ENCODE measurements around the gene GNAT2.

The GNAT2 gene

DNA sequence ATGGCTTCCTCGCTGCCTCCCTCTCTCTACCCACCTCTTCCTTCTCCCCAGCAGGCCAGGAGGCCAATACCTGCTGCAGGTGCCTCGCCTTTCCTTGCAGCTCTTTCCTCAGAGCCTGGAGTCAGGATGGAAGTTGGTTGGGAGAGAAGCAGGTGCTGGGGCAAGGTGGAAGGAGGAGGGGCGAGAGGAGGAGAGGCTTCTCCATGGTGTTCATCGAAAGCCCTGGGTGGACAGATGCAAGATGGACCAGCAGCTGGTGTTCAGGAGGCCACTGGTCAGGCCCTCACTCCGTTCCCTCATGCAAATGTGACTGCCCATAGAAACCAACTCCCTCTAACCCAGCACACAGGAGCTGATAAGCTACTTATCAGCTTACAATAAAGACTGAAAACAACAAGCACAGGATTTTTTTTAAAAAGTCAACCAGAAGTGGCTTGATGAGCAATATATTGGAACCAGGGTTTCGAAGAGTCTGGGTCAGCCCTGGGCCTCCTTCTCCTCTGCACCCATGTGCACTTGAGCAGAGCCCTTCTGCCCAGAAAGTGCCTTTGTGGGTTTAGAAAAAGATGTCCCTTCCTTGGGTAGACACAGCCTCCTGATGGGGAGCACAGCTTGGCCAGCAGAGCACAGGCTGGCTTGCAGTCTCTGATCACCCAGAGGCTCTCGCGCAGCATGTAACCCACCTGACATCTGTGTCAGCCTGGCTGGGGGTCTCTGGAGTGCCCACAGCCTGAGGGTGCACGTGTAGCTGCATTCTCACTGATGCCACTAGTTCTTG lies 19.8 kb upstream of the GNAT2 start (continued):
- TF ChIP-seq, protein P1, sequence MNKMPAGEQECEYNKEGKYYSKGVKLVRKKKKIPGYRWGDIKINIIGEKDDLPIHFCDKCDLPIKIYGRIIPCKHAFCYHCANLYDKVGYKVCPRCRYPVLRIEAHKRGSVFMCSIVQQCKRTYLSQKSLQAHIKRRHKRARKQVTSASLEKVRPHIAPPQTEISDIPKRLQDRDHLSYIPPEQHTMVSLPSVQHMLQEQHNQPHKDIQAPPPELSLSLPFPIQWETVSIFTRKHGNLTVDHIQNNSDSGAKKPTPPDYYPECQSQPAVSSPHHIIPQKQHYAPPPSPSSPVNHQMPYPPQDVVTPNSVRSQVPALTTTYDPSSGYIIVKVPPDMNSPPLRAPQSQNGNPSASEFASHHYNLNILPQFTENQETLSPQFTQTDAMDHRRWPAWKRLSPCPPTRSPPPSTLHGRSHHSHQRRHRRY (tag by site-specific recombination; IDR thresholded peaks at IDR 0.05), result no peak
- TF ChIP-seq ZNF48 (tag by site-specific recombination; IDR thresholded peaks at IDR 0.05) (no peak), ZNF791 (tag by site-specific recombination; IDR thresholded peaks at IDR 0.05) (no peak), SCRT1 (tag by site-specific recombination; IDR thresholded peaks at IDR 0.05; ENCODE audit: borderline replicate concordance) (no peak), ZNF510 (tag by site-specific recombination; IDR thresholded peaks at IDR 0.05; ENCODE audit: insufficient replicate concordance) (no peak), ZNF114 (tag by site-specific recombination; IDR thresholded peaks at IDR 0.05) (no peak)
- TF ChIP-seq, protein P2, sequence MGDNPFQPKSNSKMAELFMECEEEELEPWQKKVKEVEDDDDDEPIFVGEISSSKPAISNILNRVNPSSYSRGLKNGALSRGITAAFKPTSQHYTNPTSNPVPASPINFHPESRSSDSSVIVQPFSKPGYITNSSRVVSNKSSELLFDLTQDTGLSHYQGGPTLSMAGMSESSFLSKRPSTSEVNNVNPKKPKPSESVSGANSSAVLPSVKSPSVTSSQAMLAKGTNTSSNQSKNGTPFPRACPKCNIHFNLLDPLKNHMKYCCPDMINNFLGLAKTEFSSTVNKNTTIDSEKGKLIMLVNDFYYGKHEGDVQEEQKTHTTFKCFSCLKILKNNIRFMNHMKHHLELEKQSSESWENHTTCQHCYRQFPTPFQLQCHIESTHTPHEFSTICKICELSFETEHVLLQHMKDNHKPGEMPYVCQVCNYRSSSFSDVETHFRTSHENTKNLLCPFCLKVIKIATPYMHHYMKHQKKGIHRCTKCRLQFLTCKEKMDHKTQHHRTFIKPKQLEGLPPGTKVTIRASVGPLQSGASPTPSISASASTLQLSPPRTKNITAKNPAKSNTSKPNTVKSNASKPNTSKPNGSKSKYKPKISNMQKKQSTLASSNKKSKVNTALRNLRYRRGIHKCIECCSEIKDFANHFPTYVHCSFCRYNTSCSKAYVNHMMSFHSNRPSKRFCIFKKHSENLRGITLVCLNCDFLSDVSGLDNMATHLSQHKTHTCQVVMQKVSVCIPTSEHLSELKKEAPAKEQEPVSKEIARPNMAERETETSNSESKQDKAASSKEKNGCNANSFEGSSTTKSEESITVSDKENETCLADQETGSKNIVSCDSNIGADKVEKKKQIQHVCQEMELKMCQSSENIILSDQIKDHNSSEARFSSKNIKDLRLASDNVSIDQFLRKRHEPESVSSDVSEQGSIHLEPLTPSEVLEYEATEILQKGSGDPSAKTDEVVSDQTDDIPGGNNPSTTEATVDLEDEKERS (tag by site-specific recombination; IDR thresholded peaks at IDR 0.05), result no peak
- TF ChIP-seq, protein P3, sequence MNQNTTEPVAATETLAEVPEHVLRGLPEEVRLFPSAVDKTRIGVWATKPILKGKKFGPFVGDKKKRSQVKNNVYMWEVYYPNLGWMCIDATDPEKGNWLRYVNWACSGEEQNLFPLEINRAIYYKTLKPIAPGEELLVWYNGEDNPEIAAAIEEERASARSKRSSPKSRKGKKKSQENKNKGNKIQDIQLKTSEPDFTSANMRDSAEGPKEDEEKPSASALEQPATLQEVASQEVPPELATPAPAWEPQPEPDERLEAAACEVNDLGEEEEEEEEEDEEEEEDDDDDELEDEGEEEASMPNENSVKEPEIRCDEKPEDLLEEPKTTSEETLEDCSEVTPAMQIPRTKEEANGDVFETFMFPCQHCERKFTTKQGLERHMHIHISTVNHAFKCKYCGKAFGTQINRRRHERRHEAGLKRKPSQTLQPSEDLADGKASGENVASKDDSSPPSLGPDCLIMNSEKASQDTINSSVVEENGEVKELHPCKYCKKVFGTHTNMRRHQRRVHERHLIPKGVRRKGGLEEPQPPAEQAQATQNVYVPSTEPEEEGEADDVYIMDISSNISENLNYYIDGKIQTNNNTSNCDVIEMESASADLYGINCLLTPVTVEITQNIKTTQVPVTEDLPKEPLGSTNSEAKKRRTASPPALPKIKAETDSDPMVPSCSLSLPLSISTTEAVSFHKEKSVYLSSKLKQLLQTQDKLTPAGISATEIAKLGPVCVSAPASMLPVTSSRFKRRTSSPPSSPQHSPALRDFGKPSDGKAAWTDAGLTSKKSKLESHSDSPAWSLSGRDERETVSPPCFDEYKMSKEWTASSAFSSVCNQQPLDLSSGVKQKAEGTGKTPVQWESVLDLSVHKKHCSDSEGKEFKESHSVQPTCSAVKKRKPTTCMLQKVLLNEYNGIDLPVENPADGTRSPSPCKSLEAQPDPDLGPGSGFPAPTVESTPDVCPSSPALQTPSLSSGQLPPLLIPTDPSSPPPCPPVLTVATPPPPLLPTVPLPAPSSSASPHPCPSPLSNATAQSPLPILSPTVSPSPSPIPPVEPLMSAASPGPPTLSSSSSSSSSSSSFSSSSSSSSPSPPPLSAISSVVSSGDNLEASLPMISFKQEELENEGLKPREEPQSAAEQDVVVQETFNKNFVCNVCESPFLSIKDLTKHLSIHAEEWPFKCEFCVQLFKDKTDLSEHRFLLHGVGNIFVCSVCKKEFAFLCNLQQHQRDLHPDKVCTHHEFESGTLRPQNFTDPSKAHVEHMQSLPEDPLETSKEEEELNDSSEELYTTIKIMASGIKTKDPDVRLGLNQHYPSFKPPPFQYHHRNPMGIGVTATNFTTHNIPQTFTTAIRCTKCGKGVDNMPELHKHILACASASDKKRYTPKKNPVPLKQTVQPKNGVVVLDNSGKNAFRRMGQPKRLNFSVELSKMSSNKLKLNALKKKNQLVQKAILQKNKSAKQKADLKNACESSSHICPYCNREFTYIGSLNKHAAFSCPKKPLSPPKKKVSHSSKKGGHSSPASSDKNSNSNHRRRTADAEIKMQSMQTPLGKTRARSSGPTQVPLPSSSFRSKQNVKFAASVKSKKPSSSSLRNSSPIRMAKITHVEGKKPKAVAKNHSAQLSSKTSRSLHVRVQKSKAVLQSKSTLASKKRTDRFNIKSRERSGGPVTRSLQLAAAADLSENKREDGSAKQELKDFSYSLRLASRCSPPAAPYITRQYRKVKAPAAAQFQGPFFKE (tag by site-specific recombination; IDR thresholded peaks at IDR 0.05; ENCODE audit: borderline replicate concordance), result no peak

DNA sequence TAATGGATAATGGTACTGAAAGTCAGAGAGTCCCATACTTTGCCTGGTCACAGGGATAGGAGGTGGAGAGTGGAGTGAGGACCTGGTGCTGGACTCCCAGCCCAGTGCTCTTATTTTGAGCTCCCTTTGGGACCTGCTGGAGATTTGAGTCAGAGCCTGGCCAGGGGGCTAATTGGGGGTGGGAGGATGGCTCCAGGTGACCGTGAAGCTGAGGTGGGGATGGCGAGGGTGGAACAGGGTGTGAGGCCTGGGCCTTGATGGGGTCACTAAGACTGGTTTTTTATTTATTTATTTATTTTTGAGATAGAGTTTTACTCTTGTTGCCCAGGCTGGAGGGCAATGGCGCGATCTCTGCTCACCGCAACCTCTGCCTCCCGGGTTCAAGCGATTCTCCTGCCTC lies 18.0 kb upstream of the GNAT2 start:
- POLR2A ChIA-PET, result no interaction called here
- Histone ChIP-seq H3K9me3 (ENCODE audit: control insufficient read depth, insufficient read depth, low read depth, low read length) (no peaks in the 10 kb centered on the region), H3K4me1 (ENCODE audit: control insufficient read depth, insufficient read depth, low read length) (no peaks in the 10 kb centered on the region), H3K27ac (ENCODE audit: extremely low read depth, low read depth, low read length) (no peak overlapping the region), H3K4me3 (ENCODE audit: low read depth, low read length) (no peak overlapping the region), H3K36me3 (ENCODE audit: control insufficient read depth in 2 of 2, insufficient read depth in 1 of 2, low read length in 2 of 2) (no peaks in the 10 kb centered on the region)
- CTCF ChIA-PET, result interaction anchor here (0.7 to 11.3 kb wide), 9 partner anchors 12 to 762 kb away, joined by 3 to 345 read pairs (median 6); partner anchors contain the start of genes AHCYL1, GNAI3 and GPR61
- no peak for TF ChIP-seq KLF7 (tag by site-specific recombination; IDR thresholded peaks at IDR 0.05; ENCODE audit: borderline replicate concordance)
- TF ChIP-seq, protein P4, sequence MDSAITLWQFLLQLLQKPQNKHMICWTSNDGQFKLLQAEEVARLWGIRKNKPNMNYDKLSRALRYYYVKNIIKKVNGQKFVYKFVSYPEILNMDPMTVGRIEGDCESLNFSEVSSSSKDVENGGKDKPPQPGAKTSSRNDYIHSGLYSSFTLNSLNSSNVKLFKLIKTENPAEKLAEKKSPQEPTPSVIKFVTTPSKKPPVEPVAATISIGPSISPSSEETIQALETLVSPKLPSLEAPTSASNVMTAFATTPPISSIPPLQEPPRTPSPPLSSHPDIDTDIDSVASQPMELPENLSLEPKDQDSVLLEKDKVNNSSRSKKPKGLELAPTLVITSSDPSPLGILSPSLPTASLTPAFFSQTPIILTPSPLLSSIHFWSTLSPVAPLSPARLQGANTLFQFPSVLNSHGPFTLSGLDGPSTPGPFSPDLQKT (IDR thresholded peaks at IDR 0.05; ENCODE audit: borderline replicate concordance, low read depth, low read length), result no peak
- TF ChIP-seq ZNF121 (tag by site-specific recombination; IDR thresholded peaks at IDR 0.05), result no peak
- TF ChIP-seq ZNF169 (tag by site-specific recombination; IDR thresholded peaks at IDR 0.05), result no peak
- TF ChIP-seq, protein P5, sequence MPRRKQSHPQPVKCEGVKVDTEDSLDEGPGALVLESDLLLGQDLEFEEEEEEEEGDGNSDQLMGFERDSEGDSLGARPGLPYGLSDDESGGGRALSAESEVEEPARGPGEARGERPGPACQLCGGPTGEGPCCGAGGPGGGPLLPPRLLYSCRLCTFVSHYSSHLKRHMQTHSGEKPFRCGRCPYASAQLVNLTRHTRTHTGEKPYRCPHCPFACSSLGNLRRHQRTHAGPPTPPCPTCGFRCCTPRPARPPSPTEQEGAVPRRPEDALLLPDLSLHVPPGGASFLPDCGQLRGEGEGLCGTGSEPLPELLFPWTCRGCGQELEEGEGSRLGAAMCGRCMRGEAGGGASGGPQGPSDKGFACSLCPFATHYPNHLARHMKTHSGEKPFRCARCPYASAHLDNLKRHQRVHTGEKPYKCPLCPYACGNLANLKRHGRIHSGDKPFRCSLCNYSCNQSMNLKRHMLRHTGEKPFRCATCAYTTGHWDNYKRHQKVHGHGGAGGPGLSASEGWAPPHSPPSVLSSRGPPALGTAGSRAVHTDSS (tag by site-specific recombination; IDR thresholded peaks at IDR 0.05), result no peak
- TF ChIP-seq ZNF76 (tag by site-specific recombination; IDR thresholded peaks at IDR 0.05; ENCODE audit: borderline replicate concordance, low read depth), result no peak
- no peak for TF ChIP-seq ZNF677 (tag by site-specific recombination; IDR thresholded peaks at IDR 0.05)
- TF ChIP-seq ZNF335 (tag by site-specific recombination; conservative IDR thresholded peaks at IDR 0.05), result no peak
- TF ChIP-seq, protein P6, sequence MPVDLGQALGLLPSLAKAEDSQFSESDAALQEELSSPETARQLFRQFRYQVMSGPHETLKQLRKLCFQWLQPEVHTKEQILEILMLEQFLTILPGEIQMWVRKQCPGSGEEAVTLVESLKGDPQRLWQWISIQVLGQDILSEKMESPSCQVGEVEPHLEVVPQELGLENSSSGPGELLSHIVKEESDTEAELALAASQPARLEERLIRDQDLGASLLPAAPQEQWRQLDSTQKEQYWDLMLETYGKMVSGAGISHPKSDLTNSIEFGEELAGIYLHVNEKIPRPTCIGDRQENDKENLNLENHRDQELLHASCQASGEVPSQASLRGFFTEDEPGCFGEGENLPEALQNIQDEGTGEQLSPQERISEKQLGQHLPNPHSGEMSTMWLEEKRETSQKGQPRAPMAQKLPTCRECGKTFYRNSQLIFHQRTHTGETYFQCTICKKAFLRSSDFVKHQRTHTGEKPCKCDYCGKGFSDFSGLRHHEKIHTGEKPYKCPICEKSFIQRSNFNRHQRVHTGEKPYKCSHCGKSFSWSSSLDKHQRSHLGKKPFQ (tag by site-specific recombination; IDR thresholded peaks at IDR 0.05), result no peak
- TF ChIP-seq, protein P7, sequence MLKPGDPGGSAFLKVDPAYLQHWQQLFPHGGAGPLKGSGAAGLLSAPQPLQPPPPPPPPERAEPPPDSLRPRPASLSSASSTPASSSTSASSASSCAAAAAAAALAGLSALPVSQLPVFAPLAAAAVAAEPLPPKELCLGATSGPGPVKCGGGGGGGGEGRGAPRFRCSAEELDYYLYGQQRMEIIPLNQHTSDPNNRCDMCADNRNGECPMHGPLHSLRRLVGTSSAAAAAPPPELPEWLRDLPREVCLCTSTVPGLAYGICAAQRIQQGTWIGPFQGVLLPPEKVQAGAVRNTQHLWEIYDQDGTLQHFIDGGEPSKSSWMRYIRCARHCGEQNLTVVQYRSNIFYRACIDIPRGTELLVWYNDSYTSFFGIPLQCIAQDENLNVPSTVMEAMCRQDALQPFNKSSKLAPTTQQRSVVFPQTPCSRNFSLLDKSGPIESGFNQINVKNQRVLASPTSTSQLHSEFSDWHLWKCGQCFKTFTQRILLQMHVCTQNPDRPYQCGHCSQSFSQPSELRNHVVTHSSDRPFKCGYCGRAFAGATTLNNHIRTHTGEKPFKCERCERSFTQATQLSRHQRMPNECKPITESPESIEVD (tag by site-specific recombination; IDR thresholded peaks at IDR 0.05), result no peak
